Measurements from ENCODE around the gene BCAS4.

BCAS4 gene

GRCh38 chr20:50885068-50885467, 90.2 kb downstream of the BCAS4 start:
- H3K9ac ChIP-seq (ENCODE audit: low read length): no peak overlapping the region
- H3K9me2 ChIP-seq (ENCODE audit: low read depth, low read length): no peaks in the 10 kb centered on the region

GRCh38 chr20:50885781-50886180, 90.9 kb downstream of the BCAS4 start:
- H3K4me1 ChIP-seq (ENCODE audit: insufficient read depth, low read length, severe bottlenecking): no peaks in the 10 kb centered on the region
- no peaks in the 10 kb centered on the region for H3K27me3 ChIP-seq (ENCODE audit: insufficient read depth, low read length)
- no peaks in the 10 kb centered on the region for H3K79me2 ChIP-seq (ENCODE audit: insufficient read depth, low read length)
- H3K4me2 ChIP-seq (ENCODE audit: low read length): no peak overlapping the region
- H3K36me3 ChIP-seq (ENCODE audit: insufficient read depth, low read length): peaks cover 39% of the 10 kb centered on the region
- H2AFZ ChIP-seq (ENCODE audit: low read length): no peak overlapping the region
- H3K9ac ChIP-seq (ENCODE audit: low read length): no peak overlapping the region
- no peak overlapping the region for H3K4me3 ChIP-seq (ENCODE audit: low read depth, low read length, poor library complexity, severe bottlenecking)
- H3K9me3 ChIP-seq (ENCODE audit: low read length): peaks cover 6% of the 10 kb centered on the region; the same call in 1 of the 2 replicates
- H3K27ac ChIP-seq (ENCODE audit: low read depth, low read length, poor library complexity, severe bottlenecking): no peak overlapping the region
- TF ChIP-seq CTCF (IDR thresholded peaks at IDR 0.05; ENCODE audit: low read length) (no peak), EZH2 (IDR thresholded peaks at IDR 0.05; ENCODE audit: borderline replicate concordance, low read length) (no peak)
- H3F3A ChIP-seq (ENCODE audit: insufficient read depth, low read length): no peaks in the 10 kb centered on the region; the same call in 1 of the 2 replicates
- no peaks in the 10 kb centered on the region for H3K9me2 ChIP-seq (ENCODE audit: low read depth, low read length)
- H4K20me1 ChIP-seq (ENCODE audit: insufficient read depth, low read length): no peaks in the 10 kb centered on the region

More at GRCh38 chr20:50885068-50885467, 90.2 kb downstream of the BCAS4 start:
- Histone ChIP-seq H3K4me2 (ENCODE audit: low read length) (no peak overlapping the region), H3K27ac (ENCODE audit: low read depth, low read length, poor library complexity, severe bottlenecking) (no peak overlapping the region), H3K79me2 (ENCODE audit: insufficient read depth, low read length) (no peaks in the 10 kb centered on the region), H3K4me3 (ENCODE audit: low read depth, low read length, poor library complexity, severe bottlenecking) (no peak overlapping the region), H3K9me3 (ENCODE audit: low read length) (peaks cover 6% of the 10 kb centered on the region; the same call in 1 of the 2 replicates), H2AFZ (ENCODE audit: low read length) (no peak overlapping the region), H3K27me3 (ENCODE audit: insufficient read depth, low read length) (no peaks in the 10 kb centered on the region), H3K4me1 (ENCODE audit: insufficient read depth, low read length, severe bottlenecking) (no peaks in the 10 kb centered on the region), H3F3A (ENCODE audit: insufficient read depth, low read length) (no peaks in the 10 kb centered on the region; the same call in 1 of the 2 replicates), H3K36me3 (ENCODE audit: insufficient read depth, low read length) (peaks cover 37% of the 10 kb centered on the region), H4K20me1 (ENCODE audit: insufficient read depth, low read length) (no peaks in the 10 kb centered on the region)
- no peak for TF ChIP-seq EZH2 (IDR thresholded peaks at IDR 0.05; ENCODE audit: borderline replicate concordance, low read length)
- no peak for TF ChIP-seq CTCF (IDR thresholded peaks at IDR 0.05; ENCODE audit: low read length)

GRCh38 chr20:50886184-50886790, 91.4 kb downstream of the BCAS4 start:
- H3K9ac ChIP-seq (ENCODE audit: low read length): no peak overlapping the region
- H3F3A ChIP-seq (ENCODE audit: insufficient read depth, low read length): no peaks in the 10 kb centered on the region; the same call in 1 of the 2 replicates
- TF ChIP-seq EZH2 (IDR thresholded peaks at IDR 0.05; ENCODE audit: borderline replicate concordance, low read length) (no peak), CTCF (IDR thresholded peaks at IDR 0.05; ENCODE audit: low read length) (no peak)
- peaks cover 43% of the 10 kb centered on the region for H3K36me3 ChIP-seq (ENCODE audit: insufficient read depth, low read length)
- no peak overlapping the region for H3K27ac ChIP-seq (ENCODE audit: low read depth, low read length, poor library complexity, severe bottlenecking)
- H3K9me2 ChIP-seq (ENCODE audit: low read depth, low read length): no peaks in the 10 kb centered on the region
- no peak overlapping the region for H3K4me3 ChIP-seq (ENCODE audit: low read depth, low read length, poor library complexity, severe bottlenecking)
- peaks cover 6% of the 10 kb centered on the region; the same call in 1 of the 2 replicates for H3K9me3 ChIP-seq (ENCODE audit: low read length)
- no peaks in the 10 kb centered on the region for H4K20me1 ChIP-seq (ENCODE audit: insufficient read depth, low read length)
- no peak overlapping the region for H2AFZ ChIP-seq (ENCODE audit: low read length)
- H3K79me2 ChIP-seq (ENCODE audit: insufficient read depth, low read length): no peaks in the 10 kb centered on the region
- no peaks in the 10 kb centered on the region for H3K27me3 ChIP-seq (ENCODE audit: insufficient read depth, low read length)
- no peaks in the 10 kb centered on the region for H3K4me1 ChIP-seq (ENCODE audit: insufficient read depth, low read length, severe bottlenecking)
- H3K4me2 ChIP-seq (ENCODE audit: low read length): no peak overlapping the region
